Ectodermal cell (in vitro differentiated cells): Measurements from ENCODE around the gene VAV1. TPM values are rescaled to one million over a fixed set of nuclear protein-coding genes. Genes with fewer than 3 reads are reported as not detected.

ENCODE experiments used
- H3K27ac ChIP-seq: 2 replicates; pipeline ENCODE4 v1.7.0; 2013; ENCODE audit warnings: mild to moderate bottlenecking, low read depth, low read length; ENCODE audit not compliant: insufficient read depth, poor library complexity, severe bottlenecking
- H3K27me3 ChIP-seq: 2 replicates; pipeline ENCODE4 v1.7.0; 2013; ENCODE audit warnings: mild to moderate bottlenecking, low read length; ENCODE audit not compliant: insufficient read depth, control insufficient read depth, poor library complexity, severe bottlenecking
- H3K36me3 ChIP-seq: one replicate; pipeline ENCODE4 v1.7.0; 2013; ENCODE audit warnings: low read length; ENCODE audit not compliant: control insufficient read depth, insufficient read depth
- H3K4me1 ChIP-seq: one replicate; pipeline ENCODE4 v1.7.0; 2013; ENCODE audit warnings: low read length; ENCODE audit not compliant: control insufficient read depth, insufficient read depth
- H3K4me3 ChIP-seq: 2 replicates; pipeline ENCODE4 v1.7.0; 2013; ENCODE audit warnings: low read depth, low read length, control low read depth; ENCODE audit not compliant: insufficient read depth
- H3K9me3 ChIP-seq: 2 replicates; pipeline ENCODE4 v1.7.0; 2013; ENCODE audit warnings: mild to moderate bottlenecking, low read length, moderate library complexity; ENCODE audit not compliant: control insufficient read depth
- whole genome bisulfite sequencing, 2 experiments: methylation state at CpG; one replicate each; pipeline ENCODE4 v1.1.7; 2013; ENCODE audit warnings: missing lambda C conversion rate in 2 of 2; 5-methylcytosine and 5-hydroxymethylcytosine counted together
- polyA plus RNA-seq, 4 experiments: library from polyadenylated mRNA; stranded (reverse); fragments of 50-300 nt; gene quantifications; one replicate each; pipeline ENCODE4 v1.2.3, GENCODE V29; 2013

The VAV1 gene
- not detected for polyA plus RNA-seq (2013, experiment 1 of 4)
- polyA plus RNA-seq (2013, experiment 2 of 4) = not detected
- polyA plus RNA-seq (2013, experiment 3 of 4) = not detected
- polyA plus RNA-seq (2013, experiment 4 of 4) = 0.08 TPM

- WGBS, 2 experiments = 85 to 88% methylated on average over 25 of the region's 25 CpGs
- Histone ChIP-seq H3K27me3 (peaks cover 10% of the 10 kb centered on the region), H3K27ac (no peak within 1 kb of the TSS), H3K4me1 (no peaks in the 10 kb centered on the region), H3K9me3 (no peaks in the 10 kb centered on the region), H3K36me3 (no peaks in the 10 kb centered on the region), H3K4me3 (no peak within 1 kb of the TSS)
Observed at GRCh38 chr19:6772028-6772865, at the start of gene VAV1. VAV1 (plus strand) TSS chr19:6772708; CDS start chr19:6772808, 100 bp downstream.

DNA sequence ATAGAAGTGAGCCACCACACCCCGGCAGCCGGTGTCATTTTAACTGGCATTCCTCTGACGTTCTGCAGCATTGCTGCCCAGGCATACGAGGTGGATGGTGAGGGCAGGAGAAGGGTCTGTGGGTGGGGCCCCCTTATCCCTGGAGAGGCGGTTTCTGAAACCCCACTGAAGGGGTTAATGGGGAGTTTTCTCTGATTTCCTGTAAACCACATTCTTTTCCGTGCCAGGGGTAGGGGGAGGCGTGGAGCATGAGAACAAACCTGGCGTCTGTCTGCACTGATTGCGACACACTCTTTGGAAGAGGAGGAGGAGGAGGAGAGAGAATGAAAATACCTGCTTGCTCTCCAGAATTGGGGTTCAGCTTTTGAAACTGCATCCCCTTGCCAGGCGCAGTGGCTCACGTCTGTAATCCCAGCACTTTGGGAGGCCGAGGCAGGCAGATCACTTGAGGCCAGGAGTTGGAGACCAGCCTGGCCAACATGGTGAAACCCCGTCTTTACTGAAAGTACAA is 49.3 kb upstream of the VAV1 start:
- H3K27me3 ChIP-seq = no peaks in the 10 kb centered on the region
- WGBS, 2 experiments = 58 to 63% methylated on average over 13 of the region's 13 CpGs
- H3K9me3 ChIP-seq = no peaks in the 10 kb centered on the region
- no peaks in the 10 kb centered on the region for H3K4me1 ChIP-seq
- no peak overlapping the region for H3K27ac ChIP-seq
- H3K36me3 ChIP-seq = no peaks in the 10 kb centered on the region
- H3K4me3 ChIP-seq = no peak overlapping the region

- Histone ChIP-seq H3K36me3 (no peaks in the 10 kb centered on the region), H3K4me1 (no peaks in the 10 kb centered on the region), H3K9me3 (no peaks in the 10 kb centered on the region), H3K4me3 (no peak overlapping the region), H3K27ac (no peak overlapping the region), H3K27me3 (no peaks in the 10 kb centered on the region)
- 84 to 89% methylated on average over 5 of the region's 5 CpGs for WGBS, 2 experiments
Observed at GRCh38 chr19:6723738-6724137, 48.8 kb upstream of the VAV1 start.

GRCh38 chr19:6724631-6725492 is 47.6 kb upstream of the VAV1 start:
- H3K9me3 ChIP-seq = no peaks in the 10 kb centered on the region
- no peaks in the 10 kb centered on the region for H3K36me3 ChIP-seq
- H3K4me3 ChIP-seq = no peak overlapping the region
- H3K27ac ChIP-seq = no peak overlapping the region
- WGBS, 2 experiments = 85 to 88% methylated on average over 15 of the region's 15 CpGs
- no peaks in the 10 kb centered on the region for H3K27me3 ChIP-seq
- H3K4me1 ChIP-seq = no peaks in the 10 kb centered on the region

- H3K27ac ChIP-seq = no peak overlapping the region
- no peaks in the 10 kb centered on the region for H3K9me3 ChIP-seq
- 88 to 89% methylated on average over 16 of the region's 16 CpGs for WGBS, 2 experiments
- H3K27me3 ChIP-seq = no peaks in the 10 kb centered on the region
- H3K36me3 ChIP-seq = no peaks in the 10 kb centered on the region
- H3K4me3 ChIP-seq = no peak overlapping the region
- H3K4me1 ChIP-seq = no peaks in the 10 kb centered on the region
Observed at GRCh38 chr19:6725513-6726231, 46.8 kb upstream of the VAV1 start.

GRCh38 chr19:6728346-6728745 is 44.2 kb upstream of the VAV1 start:
- H3K27me3 ChIP-seq = no peaks in the 10 kb centered on the region
- WGBS, 2 experiments = 82 to 83% methylated on average over 8 of the region's 8 CpGs
- H3K4me3 ChIP-seq = no peak overlapping the region
- peaks cover 3% of the 10 kb centered on the region for H3K36me3 ChIP-seq
- no peaks in the 10 kb centered on the region for H3K9me3 ChIP-seq
- no peaks in the 10 kb centered on the region for H3K4me1 ChIP-seq
- no peak overlapping the region for H3K27ac ChIP-seq

DNA sequence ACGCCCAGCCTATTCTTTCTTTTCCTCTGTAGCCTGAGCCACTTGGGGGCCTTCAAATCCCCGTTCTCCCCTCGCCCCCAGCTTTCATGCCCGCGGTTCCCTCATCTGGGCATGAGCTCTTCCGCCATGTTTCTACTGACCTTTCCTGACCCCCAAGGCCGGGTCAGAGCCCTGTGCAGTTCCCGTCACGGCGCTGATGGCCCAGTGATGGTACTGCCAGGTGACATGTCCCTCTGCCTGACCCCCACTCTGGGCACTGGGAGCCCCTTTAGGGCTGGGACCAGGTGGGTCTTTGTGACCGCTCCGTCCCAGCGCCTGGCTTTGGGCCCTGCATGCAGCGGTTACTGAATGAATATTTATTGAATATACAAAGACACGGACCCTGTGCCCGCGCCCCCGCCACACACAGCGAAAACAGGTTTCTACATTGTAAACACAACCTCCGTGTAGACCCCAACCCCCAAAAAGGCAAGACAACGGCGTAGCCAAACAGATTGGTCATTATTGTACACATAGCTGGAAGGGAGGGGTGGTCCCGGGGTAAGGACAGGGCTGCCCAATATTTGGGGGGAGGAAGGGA is 42.8 kb upstream of the VAV1 start:
- Histone ChIP-seq H3K4me3 (no peak overlapping the region), H3K27ac (no peak overlapping the region), H3K4me1 (no peaks in the 10 kb centered on the region), H3K36me3 (peaks cover 3% of the 10 kb centered on the region), H3K27me3 (no peaks in the 10 kb centered on the region), H3K9me3 (no peaks in the 10 kb centered on the region)
- 95 to 96% methylated on average over 23 of the region's 23 CpGs for WGBS, 2 experiments

DNA sequence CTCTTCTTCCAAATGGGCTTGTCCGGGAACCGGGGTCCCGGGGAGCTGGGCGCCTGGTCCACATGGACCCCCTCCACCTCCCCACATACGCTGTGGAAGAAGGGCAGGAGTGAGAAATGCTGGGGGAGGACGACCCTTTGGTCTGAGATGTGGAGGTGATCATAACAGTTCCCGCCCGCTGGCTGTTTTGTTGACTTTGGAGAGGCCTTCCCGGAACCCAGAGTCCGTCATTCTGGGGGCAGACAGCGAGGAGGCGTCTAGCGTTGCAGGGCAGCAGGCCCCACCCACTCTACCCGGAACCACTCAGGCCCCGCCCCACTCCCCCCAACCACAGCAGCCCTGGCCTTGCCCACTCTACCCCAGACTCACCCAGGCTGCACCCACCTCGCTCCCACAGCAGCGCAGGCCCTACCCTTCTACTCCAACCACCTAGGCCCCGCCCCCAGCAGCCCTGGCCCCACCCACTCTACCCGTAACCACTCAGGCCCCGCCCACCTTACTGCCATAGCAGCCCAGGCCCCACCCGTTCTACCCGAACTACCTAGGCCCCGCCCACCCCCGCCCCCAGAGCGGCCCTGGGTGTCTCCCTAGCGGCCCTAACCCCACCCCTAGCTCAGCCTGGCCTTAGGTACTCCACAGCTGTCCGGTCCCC is 42.2 kb upstream of the VAV1 start:
- Histone ChIP-seq H3K4me3 (no peak overlapping the region), H3K36me3 (peaks cover 3% of the 10 kb centered on the region), H3K27me3 (no peaks in the 10 kb centered on the region), H3K27ac (no peak overlapping the region), H3K9me3 (no peaks in the 10 kb centered on the region), H3K4me1 (peaks cover 2% of the 10 kb centered on the region)
- 80 to 85% methylated on average over 22 to 25 of the region's 27 CpGs for WGBS, 2 experiments

GRCh38 chr19:6730941-6731670 is 41.4 kb upstream of the VAV1 start:
- Histone ChIP-seq H3K27ac (no peak overlapping the region), H3K4me3 (no peak overlapping the region), H3K27me3 (no peaks in the 10 kb centered on the region), H3K9me3 (no peaks in the 10 kb centered on the region), H3K36me3 (peaks cover 3% of the 10 kb centered on the region), H3K4me1 (peaks cover 10% of the 10 kb centered on the region)
- WGBS, 2 experiments = 92 to 96% methylated on average over 30 of the region's 30 CpGs
